Upper lobe of right lung (tissue), 1 donor: ENCODE results near the gene AMER3. TPM values are rescaled to one million over a fixed set of nuclear protein-coding genes. Genes with fewer than 3 reads are reported as not detected.
"Not testable (repeated sequence)": the region's sequence is repeated elsewhere in the genome, so short reads cannot be mapped to it uniquely, and the experiment has no call there.

Experiments
- ATAC-seq: fragments of 200-7000 bp; cut with Tn5 transposase; one replicate; pipeline ENCODE4 v1.9.1; 2020; ENCODE audit warnings: mild to moderate bottlenecking, moderate library complexity
- DNase-seq: peaks from one replicate; pipeline ENCODE4 v3.0.0-alpha.2; 2020
- H3K27ac ChIP-seq: fragments of 200-600 bp; one replicate; pipeline ENCODE4 v1.8.0; 2022
- H3K27me3 ChIP-seq: fragments of 200-600 bp; one replicate; pipeline ENCODE4 v1.8.0; 2022; ENCODE audit warnings: mild to moderate bottlenecking
- H3K36me3 ChIP-seq: fragments of 200-600 bp; one replicate; pipeline ENCODE4 v1.8.0; 2022
- H3K4me1 ChIP-seq: fragments of 200-600 bp; one replicate; pipeline ENCODE4 v1.8.0; 2022
- H3K4me3 ChIP-seq: fragments of 200-600 bp; one replicate; pipeline ENCODE4 v1.8.0; 2022; ENCODE audit warnings: mild to moderate bottlenecking
- H3K9me3 ChIP-seq: fragments of 200-600 bp; one replicate; pipeline ENCODE4 v1.8.0; 2022
- intact Hi-C: fragments of 100-400 bp; cut with DNase I; formaldehyde crosslinking; loops from one replicate; pipeline ENCODE4 v1.11.0; 2022
- total RNA-seq: library from RNA; stranded (reverse); fragmentation: NEBNext Ultra II Directional; extraction: Animal tissue kit (Norgen Biotek cat#: 25700); gene quantifications from one replicate; pipeline ENCODE4 v1.2.1, GENCODE V29; 2021
- TF ChIP-seq, protein P1 (sequence below): fragments of 200-600 bp; IDR thresholded peaks from one replicate; pipeline ENCODE4 v1.8.0; 2022; ENCODE audit warnings: antibody characterized with exemption
- donor health status: DM: no; HTN: yes; CAD: no; lungs with severe emphysema.

The AMER3 gene
- total RNA-seq, 1 donor from 2014 or later: not detected

GRCh38 chr2:130727286-130727924 lies 27.9 kb upstream of the AMER3 start:
- TF ChIP-seq, protein P1, sequence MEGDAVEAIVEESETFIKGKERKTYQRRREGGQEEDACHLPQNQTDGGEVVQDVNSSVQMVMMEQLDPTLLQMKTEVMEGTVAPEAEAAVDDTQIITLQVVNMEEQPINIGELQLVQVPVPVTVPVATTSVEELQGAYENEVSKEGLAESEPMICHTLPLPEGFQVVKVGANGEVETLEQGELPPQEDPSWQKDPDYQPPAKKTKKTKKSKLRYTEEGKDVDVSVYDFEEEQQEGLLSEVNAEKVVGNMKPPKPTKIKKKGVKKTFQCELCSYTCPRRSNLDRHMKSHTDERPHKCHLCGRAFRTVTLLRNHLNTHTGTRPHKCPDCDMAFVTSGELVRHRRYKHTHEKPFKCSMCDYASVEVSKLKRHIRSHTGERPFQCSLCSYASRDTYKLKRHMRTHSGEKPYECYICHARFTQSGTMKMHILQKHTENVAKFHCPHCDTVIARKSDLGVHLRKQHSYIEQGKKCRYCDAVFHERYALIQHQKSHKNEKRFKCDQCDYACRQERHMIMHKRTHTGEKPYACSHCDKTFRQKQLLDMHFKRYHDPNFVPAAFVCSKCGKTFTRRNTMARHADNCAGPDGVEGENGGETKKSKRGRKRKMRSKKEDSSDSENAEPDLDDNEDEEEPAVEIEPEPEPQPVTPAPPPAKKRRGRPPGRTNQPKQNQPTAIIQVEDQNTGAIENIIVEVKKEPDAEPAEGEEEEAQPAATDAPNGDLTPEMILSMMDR: no peak
- Histone ChIP-seq H3K27ac (peak overlapping the region; percentile 65), H3K4me1 (peaks cover 13% of the 10 kb centered on the region), H3K36me3 (no peaks in the 10 kb centered on the region), H3K9me3 (no peaks in the 10 kb centered on the region), H3K4me3 (peak overlapping the region; percentile 60), H3K27me3 (no peaks in the 10 kb centered on the region)
- DNase-seq (peak; percentile 88), ATAC-seq (peak; percentile 94)
- intact Hi-C loops: no loop called here

GRCh38 chr2:130728007-130728454 lies 27.3 kb upstream of the AMER3 start:
- no peaks in the 10 kb centered on the region for H3K36me3 ChIP-seq
- H3K27ac ChIP-seq: no peak overlapping the region
- no peaks in the 10 kb centered on the region for H3K9me3 ChIP-seq
- intact Hi-C loops: no loop called here
- DNase-seq (no peak), ATAC-seq (peak; percentile 49)
- H3K27me3 ChIP-seq: no peaks in the 10 kb centered on the region
- peaks cover 13% of the 10 kb centered on the region for H3K4me1 ChIP-seq
- peak overlapping the region; percentile 60 for H3K4me3 ChIP-seq
- TF ChIP-seq, protein P1: no peak

DNA sequence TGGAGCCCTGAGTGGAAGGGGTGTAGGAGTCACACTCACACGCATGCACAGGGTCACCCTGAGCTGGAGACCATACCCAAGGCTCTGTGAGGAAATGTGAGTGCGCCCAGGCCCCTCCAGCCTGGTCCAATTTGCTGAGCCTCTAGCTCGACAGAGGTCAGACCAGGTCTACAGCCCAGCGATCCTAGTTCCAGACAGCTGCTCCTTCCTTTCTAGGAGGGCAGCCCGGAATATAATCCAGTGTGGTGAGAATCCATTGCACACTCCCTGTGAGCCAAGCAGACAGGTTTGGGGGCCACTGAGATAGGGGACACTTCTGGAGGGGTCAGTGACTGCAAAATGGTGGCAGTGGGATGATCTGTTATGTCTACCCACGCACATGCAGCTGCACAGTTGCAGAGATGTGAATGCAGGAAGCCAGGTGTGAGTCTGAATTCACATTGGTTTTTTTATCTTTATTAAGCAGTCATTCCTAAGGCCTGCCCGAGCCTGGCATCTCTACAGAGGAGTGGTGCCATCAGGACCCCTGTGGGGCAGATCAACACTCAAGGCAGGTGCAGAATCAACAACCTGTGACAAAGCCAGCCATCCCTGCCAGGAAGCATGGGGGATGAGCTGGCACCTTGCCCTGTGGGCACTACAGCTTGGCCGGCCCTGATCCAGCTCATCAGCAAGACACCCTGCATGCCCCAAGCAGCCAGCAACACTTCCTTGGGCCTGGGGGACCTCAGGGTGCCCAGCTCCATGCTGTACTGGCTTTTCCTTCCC lies 26.6 kb upstream of the AMER3 start, which contains the start of gene GPR148:
Gene GPR148, plus strand, starts transcription at position 522 of the 768 bp plus-strand sequence. Its CDS starts 82 bp downstream, at position 604.
- H3K4me3 ChIP-seq: peak within 1 kb of the TSS; percentile 60
- DNase-seq (no peak), ATAC-seq (no peak)

GRCh38 chr2:130729322-130730299 lies 25.7 kb upstream of the AMER3 start:
- H3K27me3 ChIP-seq: no peaks in the 10 kb centered on the region
- H3K36me3 ChIP-seq: no peaks in the 10 kb centered on the region
- TF ChIP-seq, protein P1: no peak
- no peak overlapping the region for H3K4me3 ChIP-seq
- H3K27ac ChIP-seq: no peak overlapping the region
- no peak for ATAC-seq
- peaks cover 13% of the 10 kb centered on the region for H3K4me1 ChIP-seq
- intact Hi-C loops: no loop called here
- H3K9me3 ChIP-seq: no peaks in the 10 kb centered on the region
- DNase-seq: no peak

More for the DNA sequence above, 26.6 kb upstream of the AMER3 start, which contains the start of gene GPR148:
- Histone ChIP-seq H3K27ac (no peak within 1 kb of the TSS), H3K4me1 (peaks cover 13% of the 10 kb centered on the region), H3K36me3 (no peaks in the 10 kb centered on the region), H3K9me3 (no peaks in the 10 kb centered on the region), H3K27me3 (no peaks in the 10 kb centered on the region)
- intact Hi-C loops: no loop called here
- TF ChIP-seq, protein P1: no peak

DNA sequence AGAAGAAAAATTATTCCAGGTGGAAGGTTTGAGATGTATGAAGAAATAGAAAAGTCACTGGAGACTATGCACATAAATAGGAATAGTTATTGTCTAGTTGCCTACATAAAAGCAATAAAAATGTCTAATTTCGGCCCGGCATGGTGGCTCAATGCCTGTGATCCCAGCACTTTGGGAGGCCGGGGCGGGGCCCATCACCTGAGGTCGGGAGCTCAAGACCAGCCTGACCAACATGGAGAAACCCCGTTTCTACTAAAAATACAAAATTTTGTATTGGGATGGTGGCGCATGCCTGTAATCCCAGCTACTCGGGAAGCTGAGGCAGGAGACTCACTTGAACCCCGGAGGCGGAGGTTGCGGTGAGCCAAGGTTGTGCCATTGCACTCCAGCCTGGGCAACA lies 23.1 kb upstream of the AMER3 start:
- intact Hi-C loops, H3K27ac ChIP-seq, H3K36me3 ChIP-seq, H3K4me1 ChIP-seq, DNase-seq, H3K9me3 ChIP-seq, H3K27me3 ChIP-seq, ATAC-seq, H3K4me3 ChIP-seq: not testable (repeated sequence)
